RPMI8226 (cell line): ENCODE results near the gene TPP2.

Experiments
- DNase-seq: peaks from one replicate; pipeline ENCODE4 v3.0.0-alpha.2; 2015

TPP2 gene

GRCh38 chr13:102696465-102696864 lies 99.7 kb downstream of the TPP2 start:
- DNase-seq = no peak

- DNase-seq = no peak
These were observed 100.5 kb downstream of the TPP2 start for GRCh38 chr13:102697264-102697663.

DNA sequence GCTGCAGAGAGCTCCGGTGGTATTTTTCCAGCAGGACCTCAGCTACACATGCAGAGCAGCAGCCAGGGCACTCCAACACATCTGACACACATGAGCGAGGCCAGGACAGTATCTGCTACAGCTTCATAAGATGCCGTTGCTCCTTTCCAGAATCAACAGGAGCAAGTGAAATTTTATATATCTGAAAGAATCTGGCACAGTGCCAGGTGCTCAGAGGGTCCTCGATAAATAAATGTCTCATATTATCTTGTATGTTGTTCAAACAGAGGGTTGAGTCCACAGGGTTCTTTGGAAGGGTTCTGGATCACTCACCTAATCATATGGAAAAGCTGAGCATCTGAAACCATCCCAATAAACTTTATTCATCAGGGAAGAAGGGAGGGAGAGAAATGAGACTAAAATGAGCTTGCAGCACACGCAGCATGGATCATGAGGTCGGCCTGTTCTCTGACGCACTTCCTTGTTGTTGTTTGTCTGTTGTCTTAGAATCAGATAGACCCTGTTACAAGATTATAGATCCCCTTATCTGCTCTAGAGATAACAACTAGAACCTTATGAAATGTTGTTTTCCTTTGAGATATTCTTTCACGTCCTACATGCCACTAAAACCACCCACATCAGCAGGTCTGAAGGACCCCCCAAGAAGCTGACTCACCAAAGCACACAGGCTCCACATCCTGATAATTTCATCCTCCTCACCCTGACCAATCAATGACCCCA lies 101.3 kb downstream of the TPP2 start:
- no peak for DNase-seq

DNA sequence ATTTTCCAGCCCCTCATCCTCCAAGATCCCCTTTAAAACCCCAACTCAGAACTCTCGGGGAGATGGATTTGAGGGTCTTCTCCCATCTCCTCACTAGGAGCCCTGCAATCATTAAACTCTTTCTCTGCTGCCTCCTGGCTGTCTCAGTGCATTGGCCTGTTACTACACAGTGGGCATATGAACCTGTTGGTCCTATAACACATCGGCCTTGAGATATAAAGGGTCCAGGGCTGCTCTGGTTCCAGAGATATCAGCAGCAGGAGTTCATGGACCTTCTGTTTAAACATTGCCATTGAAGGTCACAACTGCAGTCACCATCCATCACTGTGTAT lies 101.8 kb downstream of the TPP2 start:
- no peak for DNase-seq

GRCh38 chr13:102699504-102699903 lies 102.7 kb downstream of the TPP2 start:
- DNase-seq = no peak

DNA sequence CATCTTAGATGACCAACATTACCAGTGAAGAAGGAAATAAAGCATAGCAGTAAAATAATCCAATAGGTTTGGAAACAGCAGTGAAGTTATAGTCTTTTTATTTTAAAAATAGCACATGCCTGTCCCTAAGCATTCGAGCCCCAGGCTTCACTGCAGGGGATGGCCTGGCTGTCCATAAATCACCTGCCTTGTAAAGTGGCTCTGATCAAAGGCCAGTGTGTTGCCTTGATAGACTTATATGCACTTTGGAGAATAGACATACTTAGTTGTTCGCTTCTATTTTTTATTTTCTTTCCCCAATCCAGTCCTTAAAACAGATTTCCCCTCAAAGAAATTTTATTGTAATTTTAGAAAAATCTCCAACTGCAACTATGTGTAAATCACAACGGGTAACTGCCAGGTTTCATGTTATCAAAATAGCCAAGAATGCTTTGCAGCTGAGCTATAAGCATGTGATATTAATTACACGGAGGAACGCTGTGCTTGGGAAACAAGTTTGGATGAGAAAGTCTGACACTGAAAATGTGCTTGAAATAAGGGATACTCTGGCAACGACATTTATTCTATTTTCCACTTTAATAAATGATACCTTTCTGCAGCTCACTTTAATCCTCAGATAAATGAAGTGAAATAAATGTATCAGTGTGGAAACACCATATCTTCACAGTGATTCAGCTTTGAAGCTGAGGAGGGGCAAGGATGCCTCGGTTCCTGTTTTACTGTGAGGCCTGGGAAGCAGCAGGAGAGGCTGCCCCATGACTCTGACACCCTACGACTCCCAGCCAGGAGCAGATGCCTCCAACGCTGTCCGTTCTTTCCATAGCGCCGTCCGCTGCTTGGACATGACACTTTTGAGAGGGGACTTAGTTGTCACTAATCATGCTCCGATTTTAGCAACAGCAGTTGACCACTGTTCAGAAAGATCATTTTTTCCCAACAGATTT lies 103.6 kb downstream of the TPP2 start:
- DNase-seq = no peak

DNA sequence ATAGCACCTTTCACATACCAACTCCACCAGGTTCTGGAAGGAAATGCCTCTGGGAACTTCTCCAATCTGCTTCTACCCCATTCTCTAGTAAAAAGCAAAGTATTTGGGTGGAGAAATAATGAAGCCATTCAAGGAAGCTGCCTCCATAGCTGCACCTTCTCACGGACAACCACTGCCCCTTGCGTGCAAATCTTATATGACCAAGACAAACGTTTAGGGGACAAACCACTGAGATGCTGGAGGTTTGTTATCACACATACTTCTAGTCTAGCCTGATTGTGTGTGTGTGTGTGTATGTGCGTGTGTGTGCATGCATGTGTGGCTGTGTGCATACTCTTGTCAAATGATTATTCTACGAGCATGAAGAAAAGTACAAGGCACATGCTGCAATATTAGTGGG lies 104.5 kb downstream of the TPP2 start:
- DNase-seq = no peak

DNA sequence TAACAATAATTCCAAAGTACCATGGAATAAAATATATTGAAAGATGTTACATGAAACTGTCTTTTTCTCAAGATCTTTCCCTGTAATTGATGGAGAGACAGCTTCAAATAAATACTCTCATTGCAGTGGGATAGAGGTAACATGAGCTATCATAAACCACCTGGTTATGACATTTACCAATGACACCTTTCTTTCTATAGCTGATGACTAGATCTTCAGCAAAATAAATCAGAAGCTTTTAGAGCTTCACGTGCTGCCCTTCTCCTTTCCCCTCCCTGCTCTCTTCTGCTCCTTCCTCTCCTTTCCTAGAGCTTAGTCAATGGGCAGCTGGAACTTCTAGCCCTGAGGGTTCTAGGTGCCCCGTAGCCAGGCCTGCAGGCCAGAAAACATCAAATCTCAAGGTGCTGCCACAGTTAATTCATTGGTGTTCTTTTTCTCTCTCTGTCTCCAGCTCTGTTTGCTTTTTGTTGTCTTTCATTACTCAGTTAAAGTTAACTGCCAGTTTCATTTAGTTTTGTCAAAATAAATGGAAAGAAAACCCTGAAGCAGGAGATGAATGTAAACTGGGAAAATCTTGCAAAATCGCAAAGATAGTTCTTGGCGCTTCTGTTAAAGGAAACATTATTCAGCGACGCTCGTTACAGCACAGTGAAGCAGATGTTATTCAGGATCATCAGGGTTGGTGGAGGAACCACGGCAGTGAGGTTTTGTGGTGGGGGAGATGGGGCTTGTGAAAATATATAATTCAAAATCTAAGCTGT lies 106.4 kb downstream of the TPP2 start:
- no peak for DNase-seq

DNA sequence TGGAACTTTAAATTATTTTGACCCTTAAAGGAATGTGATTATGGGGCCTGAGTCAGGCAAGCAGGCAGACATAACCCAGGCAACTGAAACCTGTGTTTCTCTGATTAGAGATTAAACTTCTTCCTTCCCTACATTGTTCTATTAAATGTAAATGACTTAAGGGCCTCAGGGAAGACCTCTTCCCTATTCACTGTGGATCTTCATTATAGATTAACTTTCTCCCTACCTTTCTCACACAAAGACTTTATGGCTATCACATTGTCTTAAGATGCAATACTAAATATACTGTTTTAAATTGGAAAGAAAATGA lies 106.9 kb downstream of the TPP2 start:
- DNase-seq = no peak

GRCh38 chr13:102704238-102705058 lies 107.7 kb downstream of the TPP2 start:
- DNase-seq = no peak

DNA sequence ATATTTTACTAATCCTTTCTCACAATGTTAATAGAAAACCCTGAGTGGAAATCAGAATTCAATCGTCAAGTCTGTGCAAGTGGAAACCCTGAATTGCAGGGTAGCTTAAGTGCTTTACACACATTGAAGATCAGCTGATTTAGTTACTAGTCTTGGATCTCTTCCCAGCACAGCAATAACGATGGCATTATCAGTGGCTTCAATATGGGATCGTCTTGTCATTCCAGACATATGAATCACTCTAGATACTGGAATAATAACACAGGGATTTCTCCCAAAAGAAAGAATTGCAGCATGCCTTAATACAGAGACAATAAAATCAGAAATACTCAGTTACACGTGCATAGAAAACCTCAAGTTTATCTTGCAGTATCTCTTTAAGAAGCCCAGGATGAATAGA lies 110.7 kb downstream of the TPP2 start:
- DNase-seq = no peak

DNA sequence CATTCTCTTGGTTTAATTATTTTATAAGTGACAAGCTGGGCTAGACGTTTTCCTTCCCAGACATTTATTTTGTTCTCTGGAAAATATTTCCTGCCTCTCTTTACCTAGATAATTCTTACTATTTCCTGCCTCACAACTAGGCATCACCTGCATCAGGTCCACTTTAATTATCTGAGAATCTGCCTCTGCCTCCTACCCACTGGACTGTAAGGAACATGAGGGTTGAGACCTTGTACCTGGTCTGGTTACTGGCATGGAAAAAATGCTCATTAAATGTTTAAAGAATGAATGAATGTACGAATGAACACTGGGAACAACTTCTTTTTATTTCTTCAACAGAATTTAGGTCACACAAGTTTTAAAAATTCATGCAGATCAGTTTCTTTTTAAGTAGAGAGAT lies 111.4 kb downstream of the TPP2 start:
- DNase-seq = no peak

DNA sequence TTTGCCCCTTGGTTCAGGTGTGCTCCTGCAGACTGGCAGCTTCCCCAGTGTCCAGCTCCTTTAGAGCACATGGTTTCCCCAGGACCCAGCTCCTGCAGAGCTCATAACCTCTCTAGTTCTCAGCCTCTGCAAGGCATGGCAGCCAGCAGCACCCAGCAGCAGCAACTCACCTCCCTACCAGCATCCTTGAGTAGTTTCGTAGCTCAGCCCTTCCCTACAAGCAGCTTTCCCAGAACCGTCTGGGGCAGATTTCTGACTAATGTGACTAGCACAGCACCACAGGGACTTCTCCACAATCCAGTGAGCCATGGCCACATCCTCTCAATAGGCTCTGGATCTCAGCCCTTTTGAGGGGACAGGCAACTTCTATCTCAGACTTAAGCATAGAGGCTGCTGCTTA lies 112.2 kb downstream of the TPP2 start:
- no peak for DNase-seq

GRCh38 chr13:102709536-102709935 lies 112.8 kb downstream of the TPP2 start:
- DNase-seq = no peak

DNA sequence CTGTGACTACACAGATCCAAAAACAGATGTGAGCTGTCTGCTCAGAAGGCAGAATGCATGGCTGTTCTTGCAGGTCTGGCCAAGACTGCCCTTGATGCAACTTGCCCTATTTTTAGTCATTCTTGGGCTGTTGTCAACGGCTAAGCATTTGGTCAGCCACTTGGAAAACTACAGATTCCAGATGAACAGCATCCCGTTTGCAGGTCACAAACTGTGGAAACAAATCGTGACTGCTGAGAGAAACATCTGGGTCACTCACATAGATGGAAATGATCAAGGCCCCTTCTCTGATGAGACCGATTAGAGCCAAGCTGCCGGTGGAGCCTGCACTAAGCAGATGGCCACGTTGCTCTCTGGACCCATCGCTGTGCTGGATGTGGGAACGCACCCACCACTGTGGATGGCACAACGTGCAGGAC lies 113.5 kb downstream of the TPP2 start:
- no peak for DNase-seq

DNA sequence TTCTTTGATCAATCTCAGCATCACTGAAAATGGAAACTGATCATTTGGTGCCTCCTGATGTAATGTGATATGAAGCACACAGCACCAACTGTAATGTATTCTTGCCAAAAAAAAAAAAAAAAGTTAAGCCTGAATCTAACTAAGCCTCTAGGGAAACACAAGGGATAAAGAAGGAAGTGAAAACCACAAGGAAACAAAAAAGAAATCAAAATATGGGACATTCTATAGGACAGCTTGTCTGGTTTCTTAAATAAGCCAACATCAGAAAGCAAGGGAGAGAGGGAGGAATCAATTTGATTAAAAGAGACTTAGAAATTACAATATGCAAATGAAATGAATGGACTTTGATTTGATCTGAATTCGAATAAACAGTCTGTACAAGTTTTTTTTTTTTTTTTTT lies 118.7 kb downstream of the TPP2 start:
- DNase-seq = no peak

DNA sequence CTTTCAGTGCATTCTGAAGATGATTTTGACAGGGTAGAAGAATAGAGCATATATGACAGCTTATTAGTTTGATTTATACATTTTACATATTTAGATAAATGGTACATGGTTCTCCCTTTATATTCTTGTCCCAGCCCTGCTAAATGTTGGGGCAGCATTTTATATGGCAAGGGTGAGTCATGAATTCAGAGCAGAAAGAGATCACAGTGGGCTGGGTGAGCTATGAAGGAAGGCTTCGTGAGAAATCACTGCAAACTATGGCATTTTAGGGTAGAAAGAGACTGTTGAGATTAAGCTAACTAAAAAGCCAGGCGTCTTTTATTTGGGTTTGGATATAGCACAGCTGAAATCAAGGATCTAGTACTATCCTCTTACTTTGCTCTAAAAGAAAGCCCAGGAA lies 122.0 kb downstream of the TPP2 start:
- no peak for DNase-seq

- no peak for DNase-seq
These were observed 125.0 kb downstream of the TPP2 start for GRCh38 chr13:102721800-102722231.

DNA sequence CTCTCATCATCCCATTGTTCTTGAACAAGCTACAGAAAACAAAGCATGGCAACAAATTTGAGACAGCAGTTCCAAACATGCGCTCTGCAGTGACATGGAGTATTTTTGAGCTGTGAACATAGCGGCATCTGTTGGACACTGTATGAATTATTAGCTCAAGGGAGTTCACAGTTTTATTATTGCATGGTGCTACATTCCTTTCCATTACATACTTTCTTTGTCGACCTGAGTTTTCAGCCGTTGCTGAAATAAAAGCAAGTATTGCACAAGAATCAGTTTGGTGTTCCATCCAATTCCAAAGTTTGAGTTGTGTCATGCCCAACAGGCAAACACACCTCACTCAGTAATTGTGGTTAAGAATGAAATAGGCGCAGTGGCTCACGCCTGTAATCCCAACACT lies 128.1 kb downstream of the TPP2 start:
- DNase-seq = peak; percentile 9

- peak; percentile 20 for DNase-seq
These were observed 129.6 kb downstream of the TPP2 start for GRCh38 chr13:102726430-102726829.
